Glutamatergic neuron (in vitro differentiated cells): ENCODE measurements around the gene DRD4. TPM values are rescaled to one million over a fixed set of nuclear protein-coding genes. Genes with fewer than 3 reads are reported as not detected.
"Not testable (repeated sequence)": the region's sequence is repeated elsewhere in the genome, so short reads cannot be mapped to it uniquely, and the experiment has no call there.

Source experiments
- DNase-seq: peaks from one replicate; pipeline ENCODE4 v3.0.0; 2022
- H3K27ac Mint-ChIP-seq: one replicate; pipeline ENCODE4 v1.8.0; 2020; ENCODE audit warnings: mild to moderate bottlenecking, mixed read lengths, inconsistent platforms; ENCODE audit not compliant: unreplicated experiment
- H3K27me3 Mint-ChIP-seq: one replicate; pipeline ENCODE4 v1.8.0; 2020; ENCODE audit warnings: mild to moderate bottlenecking, moderate library complexity, mixed read lengths, inconsistent platforms; ENCODE audit not compliant: unreplicated experiment
- H3K36me3 Mint-ChIP-seq: one replicate; pipeline ENCODE4 v1.8.0; 2020; ENCODE audit warnings: mild to moderate bottlenecking, mixed read lengths, inconsistent platforms; ENCODE audit not compliant: unreplicated experiment
- H3K4me1 Mint-ChIP-seq: one replicate; pipeline ENCODE4 v1.8.0; 2020; ENCODE audit warnings: mild to moderate bottlenecking, low read depth, mixed read lengths, inconsistent platforms; ENCODE audit not compliant: unreplicated experiment
- H3K4me3 Mint-ChIP-seq: one replicate; pipeline ENCODE4 v1.8.0; 2020; ENCODE audit warnings: mild to moderate bottlenecking, mixed read lengths, inconsistent platforms; ENCODE audit not compliant: unreplicated experiment
- H3K9me3 Mint-ChIP-seq: one replicate; pipeline ENCODE4 v1.8.0; 2020; ENCODE audit warnings: mild to moderate bottlenecking, moderate library complexity, mixed read lengths, inconsistent platforms; ENCODE audit not compliant: unreplicated experiment
- CTCF ChIP-seq: fragments of 200-600 bp; sonication (generic); IDR thresholded peaks from one replicate; pipeline ENCODE4 v1.5.0; 2021; ENCODE audit not compliant: partially characterized antibody, unreplicated experiment
- total RNA-seq: library from RNA; stranded (reverse); fragmentation: NEBNext Ultra II Directional; extraction: Animal tissue kit (Norgen Biotek cat#: 25700); gene quantifications from one replicate; pipeline ENCODE4 v1.2.1, GENCODE V29; 2021; ENCODE audit not compliant: unreplicated experiment

Gene DRD4
- total RNA-seq, 1 donor from 2014 or later, result 2.9 TPM

GRCh38 chr11:650482-650881 is 13.4 kb downstream of the DRD4 start:
- H3K36me3 Mint-ChIP-seq, result no peaks in the 10 kb centered on the region
- H3K27ac Mint-ChIP-seq, result no peak overlapping the region
- no peaks in the 10 kb centered on the region for H3K27me3 Mint-ChIP-seq
- peaks cover 3% of the 10 kb centered on the region for H3K4me1 Mint-ChIP-seq
- TF ChIP-seq CTCF, result no peak
- no peak overlapping the region for H3K4me3 Mint-ChIP-seq
- no peaks in the 10 kb centered on the region for H3K9me3 Mint-ChIP-seq
- DNase-seq, result no peak

- H3K4me3 Mint-ChIP-seq, H3K36me3 Mint-ChIP-seq, H3K4me1 Mint-ChIP-seq, H3K27ac Mint-ChIP-seq, H3K9me3 Mint-ChIP-seq, DNase-seq, H3K27me3 Mint-ChIP-seq: not testable (repeated sequence)
Observed at GRCh38 chr11:653136-653535, 16.1 kb downstream of the DRD4 start.

- no peak overlapping the region for H3K27ac Mint-ChIP-seq
- TF ChIP-seq CTCF, result no peak
- no peak for DNase-seq
- H3K9me3 Mint-ChIP-seq, result no peaks in the 10 kb centered on the region
- no peaks in the 10 kb centered on the region for H3K36me3 Mint-ChIP-seq
- no peaks in the 10 kb centered on the region for H3K4me1 Mint-ChIP-seq
- H3K4me3 Mint-ChIP-seq, result no peak overlapping the region
- H3K27me3 Mint-ChIP-seq, result no peaks in the 10 kb centered on the region
Observed at GRCh38 chr11:653837-654236, 16.8 kb downstream of the DRD4 start.

- H3K9me3 Mint-ChIP-seq, H3K36me3 Mint-ChIP-seq, H3K27me3 Mint-ChIP-seq, H3K27ac Mint-ChIP-seq, H3K4me3 Mint-ChIP-seq, H3K4me1 Mint-ChIP-seq, DNase-seq: not testable (repeated sequence)
Observed at GRCh38 chr11:654444-654843, 17.4 kb downstream of the DRD4 start.

GRCh38 chr11:655036-655726 is 18.1 kb downstream of the DRD4 start:
- no peak for TF ChIP-seq CTCF
- Mint-ChIP-seq H3K27ac (no peak overlapping the region), H3K36me3 (no peaks in the 10 kb centered on the region), H3K9me3 (no peaks in the 10 kb centered on the region), H3K4me1 (no peaks in the 10 kb centered on the region), H3K4me3 (no peak overlapping the region), H3K27me3 (no peaks in the 10 kb centered on the region)
- no peak for DNase-seq

GRCh38 chr11:656426-656825 is 19.4 kb downstream of the DRD4 start:
- Mint-ChIP-seq H3K4me1 (no peaks in the 10 kb centered on the region), H3K27ac (no peak overlapping the region), H3K27me3 (no peaks in the 10 kb centered on the region), H3K9me3 (no peaks in the 10 kb centered on the region), H3K4me3 (no peak overlapping the region), H3K36me3 (no peaks in the 10 kb centered on the region)
- DNase-seq, result no peak
- no peak for TF ChIP-seq CTCF
